Measurements from ENCODE around the gene FLCN. TPM values are rescaled to one million over a fixed set of nuclear protein-coding genes. Genes with fewer than 3 reads are reported as not detected.

Gene FLCN
- total RNA-seq, 1 experiment from 2014 or later = 38.8 TPM

GRCh38 chr17:17201907-17202306 lies 35.1 kb downstream of the FLCN start:
- Histone ChIP-seq H3K36me3 (ENCODE audit: low read depth) (peaks cover 5% of the 10 kb centered on the region; the same call in 1 of the 2 replicates), H3K9me3 (ENCODE audit: insufficient read depth, low read depth) (no peaks in the 10 kb centered on the region), H3K9me2 (ENCODE audit: insufficient read depth) (no peaks in the 10 kb centered on the region), H3K4me1 (replicated peaks; ENCODE audit: insufficient read depth) (peaks cover 14% of the 10 kb centered on the region), H3F3A (ENCODE audit: insufficient read depth, low read depth) (peaks cover 40% of the 10 kb centered on the region), H3K27ac (no peak overlapping the region), H3K79me2 (ENCODE audit: low read depth) (peaks cover 26% of the 10 kb centered on the region), H4K20me1 (ENCODE audit: insufficient read depth) (peaks cover 14% of the 10 kb centered on the region), H3K4me2 (no peak overlapping the region), H3K4me3 (no peak overlapping the region), H3K27me3 (ENCODE audit: insufficient read depth, low read depth) (no peaks in the 10 kb centered on the region), H2AFZ (no peak overlapping the region)
- BruUV-seq (replicated peaks) = no TSS peak
- TF ChIP-seq EZH2 (IDR thresholded peaks at IDR 0.05; ENCODE audit: low read depth) (no peak), CTCF (conservative IDR thresholded peaks at IDR 0.05) (no peak)
- DNase-seq = no peak
- POLR2A ChIA-PET (ENCODE audit: unreplicated experiment) = no interaction called here
- CTCF ChIA-PET = no interaction called here
- intact Hi-C loops (cut with micrococcal nuclease; ENCODE audit: unreplicated experiment) = no loop called here

GRCh38 chr17:17201271-17201670 lies 35.7 kb downstream of the FLCN start:
- intact Hi-C loops (cut with micrococcal nuclease; ENCODE audit: unreplicated experiment) = no loop called here
- Histone ChIP-seq H3K4me2 (no peak overlapping the region), H3K27ac (no peak overlapping the region), H3K9me2 (ENCODE audit: insufficient read depth) (no peaks in the 10 kb centered on the region), H3K79me2 (ENCODE audit: low read depth) (peaks cover 26% of the 10 kb centered on the region), H3F3A (ENCODE audit: insufficient read depth, low read depth) (peaks cover 40% of the 10 kb centered on the region), H3K4me1 (replicated peaks; ENCODE audit: insufficient read depth) (peaks cover 14% of the 10 kb centered on the region), H3K36me3 (ENCODE audit: low read depth) (peaks cover 5% of the 10 kb centered on the region; the same call in 1 of the 2 replicates), H2AFZ (no peak overlapping the region), H3K27me3 (ENCODE audit: insufficient read depth, low read depth) (no peaks in the 10 kb centered on the region), H3K4me3 (no peak overlapping the region), H4K20me1 (ENCODE audit: insufficient read depth) (peaks cover 18% of the 10 kb centered on the region), H3K9me3 (ENCODE audit: insufficient read depth, low read depth) (no peaks in the 10 kb centered on the region)
- BruUV-seq (replicated peaks) = no TSS peak
- CTCF ChIA-PET = no interaction called here
- DNase-seq = no peak
- POLR2A ChIA-PET (ENCODE audit: unreplicated experiment) = no interaction called here
- no peak for TF ChIP-seq EZH2 (IDR thresholded peaks at IDR 0.05; ENCODE audit: low read depth)
- no peak for TF ChIP-seq CTCF (conservative IDR thresholded peaks at IDR 0.05)

GRCh38 chr17:17200831-17201230 lies 36.1 kb downstream of the FLCN start:
- Histone ChIP-seq H3K27me3 (ENCODE audit: insufficient read depth, low read depth) (no peaks in the 10 kb centered on the region), H3F3A (ENCODE audit: insufficient read depth, low read depth) (peaks cover 40% of the 10 kb centered on the region), H3K4me1 (replicated peaks; ENCODE audit: insufficient read depth) (peaks cover 14% of the 10 kb centered on the region), H3K4me2 (no peak overlapping the region), H3K9me3 (ENCODE audit: insufficient read depth, low read depth) (no peaks in the 10 kb centered on the region), H3K27ac (no peak overlapping the region), H3K36me3 (ENCODE audit: low read depth) (peaks cover 5% of the 10 kb centered on the region; the same call in 1 of the 2 replicates), H4K20me1 (ENCODE audit: insufficient read depth) (peaks cover 18% of the 10 kb centered on the region), H3K9me2 (ENCODE audit: insufficient read depth) (no peaks in the 10 kb centered on the region), H3K79me2 (ENCODE audit: low read depth) (peaks cover 26% of the 10 kb centered on the region), H2AFZ (no peak overlapping the region), H3K4me3 (no peak overlapping the region)
- ChIA-PET POLR2A (ENCODE audit: unreplicated experiment) (no interaction called here), CTCF (interaction anchor here (0.6 kb wide), 1 partner anchor 295 kb away, joined by 4 read pairs; the partner anchor contains the start of gene RASD1)
- no peak for TF ChIP-seq CTCF (conservative IDR thresholded peaks at IDR 0.05)
- TF ChIP-seq EZH2 (IDR thresholded peaks at IDR 0.05; ENCODE audit: low read depth) = no peak
- DNase-seq = no peak
- BruUV-seq (replicated peaks) = no TSS peak
- intact Hi-C loops (cut with micrococcal nuclease; ENCODE audit: unreplicated experiment) = no loop called here

Data from PC-9 (cell line).